Adrenal gland (tissue), 5 donors: ENCODE measurements around the gene TRIM24.

Experiments used
- CTCF ChIP-seq, 6 experiments: fragments of 450-650 bp in 4 of 6; fragments of 200-600 bp in 2 of 6; sonication (generic) in 1 of 6; IDR thresholded peaks; 1 replicate in 5 of 6; 2 replicates in 1 of 6; pipeline versions ENCODE4 v1.5.1 to v1.8.0; 2016 to 2021; ENCODE audit warnings: antibody characterized with exemption in 6 of 6, mild to moderate bottlenecking in 2 of 6, moderate library complexity in 1 of 6
- POLR2A ChIP-seq, 2 donors: fragments of 450-650 bp; IDR thresholded peaks; one replicate each; pipeline ENCODE4 v1.6.1; 2017; ENCODE audit warnings: antibody characterized with exemption in 2 of 2, mild to moderate bottlenecking in 2 of 2, moderate library complexity in 1 of 2
- donor health status: DM: no; HTN: no; CAD: no.

- TF ChIP-seq POLR2A (IDR thresholded peaks at IDR 0.05) (no peak), CTCF (IDR thresholded peaks at IDR 0.05) (no peak)
Observed at GRCh38 chr7:138493535-138493934, 33.5 kb downstream of the TRIM24 start.
